Keratinocyte (primary cell): ENCODE measurements around the gene SPATA33. TPM values are rescaled to one million over a fixed set of nuclear protein-coding genes. Genes with fewer than 3 reads are reported as not detected.

Experiments
- DNase-seq: peaks from one replicate; pipeline ENCODE4 v3.0.0-alpha.2; 2011; ENCODE audit warnings: low read depth, missing footprints, low spot score
- FAIRE-seq: peaks from 2 replicates; lab custom pipeline; 2011; peaks lifted over from hg19 to GRCh38; lab: Jason Lieb, UNC
- H2AFZ ChIP-seq: 2 replicates; pipeline ENCODE4 v1.6.0; 2012; ENCODE audit warnings: low read length, control low read depth, inconsistent platforms; ENCODE audit not compliant: control insufficient read depth
- H3K27ac ChIP-seq: 2 replicates; pipeline ENCODE4 v1.5.1; 2011; ENCODE audit warnings: low read length; ENCODE audit not compliant: control insufficient read depth, insufficient read depth
- H3K27me3 ChIP-seq: 3 replicates; pipeline ENCODE4 v1.6.0; 2011; ENCODE audit warnings: low read length; ENCODE audit not compliant: control insufficient read depth, insufficient read depth; ENCODE audit errors: extremely low read depth
- H3K36me3 ChIP-seq, 2 experiments: 2 replicates in 1 of 2; 3 replicates in 1 of 2; pipeline ENCODE4 v1.5.1; 2011; ENCODE audit warnings: low read length in 2 of 2, mild to moderate bottlenecking in 1 of 2; ENCODE audit not compliant: control insufficient read depth in 2 of 2, insufficient read depth in 2 of 2; ENCODE audit errors: extremely low read depth in 1 of 2
- H3K4me1 ChIP-seq: 3 replicates; pipeline ENCODE4 v1.5.1; 2011; ENCODE audit warnings: low read length; ENCODE audit not compliant: control insufficient read depth, insufficient read depth; ENCODE audit errors: extremely low read depth
- H3K4me2 ChIP-seq: 3 replicates; pipeline ENCODE4 v1.6.0; 2011; ENCODE audit warnings: low read depth, low read length; ENCODE audit not compliant: control insufficient read depth, insufficient read depth; ENCODE audit errors: extremely low read depth
- H3K4me3 ChIP-seq, 3 experiments: fragments of 200-600 bp in 1 of 3; sonication (generic) in 1 of 3; 2 replicates in 2 of 3; 3 replicates in 1 of 3; pipeline ENCODE4 v1.5.1; 2011 to 2016; ENCODE audit warnings: low read length in 3 of 3, mild to moderate bottlenecking in 3 of 3, control low read depth in 2 of 3, inconsistent platforms in 1 of 3, low read depth in 1 of 3, mixed read lengths in 1 of 3, mixed run types in 1 of 3, moderate library complexity in 1 of 3; ENCODE audit not compliant: control insufficient read depth in 2 of 3, insufficient read depth in 2 of 3; ENCODE audit errors: extremely low read depth in 1 of 3
- H3K79me2 ChIP-seq: 2 replicates; pipeline ENCODE4 v1.6.0; 2012; ENCODE audit warnings: low read length; ENCODE audit not compliant: control insufficient read depth, insufficient read depth
- H3K9ac ChIP-seq: 3 replicates; pipeline ENCODE4 v1.6.0; 2011; ENCODE audit warnings: low read length; ENCODE audit not compliant: control insufficient read depth, insufficient read depth; ENCODE audit errors: extremely low read depth
- H3K9me1 ChIP-seq: 3 replicates; pipeline ENCODE4 v1.6.0; 2011; ENCODE audit warnings: low read length; ENCODE audit not compliant: control insufficient read depth, insufficient read depth; ENCODE audit errors: extremely low read depth
- H3K9me3 ChIP-seq: 2 replicates; pipeline ENCODE4 v1.5.1; 2012; ENCODE audit warnings: low read depth, low read length; ENCODE audit not compliant: control insufficient read depth
- H4K20me1 ChIP-seq: 3 replicates; pipeline ENCODE4 v1.6.0; 2011; ENCODE audit warnings: low read length; ENCODE audit not compliant: control insufficient read depth, insufficient read depth; ENCODE audit errors: extremely low read depth
- CTCF ChIP-seq, 3 experiments: IDR thresholded peaks in 1 of 3; conservative IDR thresholded peaks in 1 of 3; optimal IDR thresholded peaks in 1 of 3; 2 replicates in 2 of 3; 3 replicates in 1 of 3; pipeline versions ENCODE3 to v1.5.1; 2011; ENCODE audit warnings: low read length in 3 of 3, mild to moderate bottlenecking in 3 of 3, moderate library complexity in 2 of 3, control low read depth in 1 of 3, inconsistent platforms in 1 of 3; ENCODE audit not compliant: insufficient read depth in 2 of 3; ENCODE audit errors: extremely low read depth in 1 of 3
- EZH2 ChIP-seq: IDR thresholded peaks from one replicate; pipeline ENCODE4 v1.6.1; 2012; ENCODE audit warnings: inconsistent platforms, mild to moderate bottlenecking, low read length, moderate library complexity
- dilution Hi-C: fragments of 300-500 bp; cut with MboI; formaldehyde crosslinking; loops from one replicate; pipeline ENCODE4 v1.7.0; 2020; ENCODE audit warnings: low sequenced_read_pairs; ENCODE audit not compliant: extremely low pct_ligation_motif_present
- polyA plus RNA-seq, 5 experiments: library from polyadenylated mRNA; depleted of rRNA in 3 of 5; stranded (reverse) in 3 of 5; stranded (forward) in 1 of 5; unstranded in 1 of 5; fragments of >200 nt; gene quantifications; 1 replicate in 1 of 5; 2 replicates in 3 of 5; 3 replicates in 1 of 5; pipeline versions ENCODE4 v1.2.1 to v1.2.3, GENCODE V29; 2011 to 2012; ENCODE audit warnings: missing spikeins in 2 of 5, low read depth in 1 of 5, low replicate concordance in 1 of 5

SPATA33 gene
- polyA plus RNA-seq, 1 donor (not counting 4 experiments of a cell fraction or from before 2014, with no cell fraction given), result 5.3 TPM

- dilution Hi-C loops, result no loop called here
- H3K4me1 ChIP-seq, result peaks cover 20% of the 10 kb centered on the region
Measured at GRCh38 chr16:89716916-89717687, 59.5 kb downstream of the SPATA33 start.

GRCh38 chr16:89717688-89718505, 60.3 kb downstream of the SPATA33 start:
- H2AFZ ChIP-seq, result no peak overlapping the region
- H3K27me3 ChIP-seq, result no peaks in the 10 kb centered on the region
- H3K4me1 ChIP-seq, result peaks cover 21% of the 10 kb centered on the region
- no peak for TF ChIP-seq EZH2
- no peak for TF ChIP-seq CTCF (optimal IDR thresholded peaks at IDR 0.05 in 1 of 3, IDR thresholded peaks at IDR 0.05 in 1 of 3, conservative IDR thresholded peaks at IDR 0.05 in 1 of 3; ENCODE audit: extremely low read depth in 1 of 3, insufficient read depth in 2 of 3, low read length in 3 of 3)
- H4K20me1 ChIP-seq, result peaks cover 1% of the 10 kb centered on the region
- H3K9me1 ChIP-seq, result no peaks in the 10 kb centered on the region
- FAIRE-seq, result no peak
- no peak overlapping the region for H3K9ac ChIP-seq
- peaks cover 3 to 5% of the 10 kb centered on the region in 2 experiments for H3K36me3 ChIP-seq
- no peak overlapping the region for H3K4me3 ChIP-seq
- H3K9me3 ChIP-seq, result no peaks in the 10 kb centered on the region
- no peak overlapping the region for H3K4me2 ChIP-seq
- no peak for DNase-seq
- dilution Hi-C loops, result no loop called here
- H3K27ac ChIP-seq, result no peak overlapping the region
- peaks cover 9% of the 10 kb centered on the region for H3K79me2 ChIP-seq

More at GRCh38 chr16:89716916-89717687, 59.5 kb downstream of the SPATA33 start:
- no peak for TF ChIP-seq CTCF (optimal IDR thresholded peaks at IDR 0.05 in 1 of 3, IDR thresholded peaks at IDR 0.05 in 1 of 3, conservative IDR thresholded peaks at IDR 0.05 in 1 of 3; ENCODE audit: extremely low read depth in 1 of 3, insufficient read depth in 2 of 3, low read length in 3 of 3)
- no peak for TF ChIP-seq EZH2
- Histone ChIP-seq H3K4me3 (no peak overlapping the region), H3K9me3 (no peaks in the 10 kb centered on the region), H3K4me2 (no peak overlapping the region), H3K27ac (no peak overlapping the region), H2AFZ (no peak overlapping the region), H3K36me3 (peaks cover 3 to 5% of the 10 kb centered on the region in 2 experiments), H3K9me1 (no peaks in the 10 kb centered on the region), H3K79me2 (peaks cover 6% of the 10 kb centered on the region), H3K27me3 (no peaks in the 10 kb centered on the region), H3K9ac (no peak overlapping the region), H4K20me1 (no peaks in the 10 kb centered on the region)
- no peak for DNase-seq
- FAIRE-seq, result no peak

Other genes with a start within 250 kb of the SPATA33 start
- 23.8 to 48.1 TPM (median 30.1 TPM) in 3 replicates for gene ANKRD11, start 167.3 kb upstream of the SPATA33 start, polyA plus RNA-seq
- 43.8 to 59.4 TPM (median 45.2 TPM) in 3 replicates for gene SPG7, start 149.4 kb upstream of the SPATA33 start, polyA plus RNA-seq
- gene RPL13, start 97.2 kb upstream of the SPATA33 start, polyA plus RNA-seq, result 1,741 to 3,736 TPM (median 2,095 TPM) in 3 replicates
- 6.2 to 12.4 TPM (median 9.1 TPM) in 3 replicates for gene CPNE7, start 82.1 kb upstream of the SPATA33 start, polyA plus RNA-seq
- 0.09 to 0.13 TPM in 2 of 3 replicates, not detected in the other for gene DPEP1, start 44.2 kb upstream of the SPATA33 start, polyA plus RNA-seq
- gene CHMP1A, start 128 bp upstream of the SPATA33 start, polyA plus RNA-seq, result 64.1 to 91.7 TPM (median 87.0 TPM) in 3 replicates
- gene CDK10, start 28.9 kb downstream of the SPATA33 start, polyA plus RNA-seq, result 30.6 to 40.1 TPM (median 37.0 TPM) in 3 replicates
- gene SPATA2L, start 43.9 kb downstream of the SPATA33 start, polyA plus RNA-seq, result 1.7 to 3.9 TPM (median 2.8 TPM) in 3 replicates
- 1.6 to 4.0 TPM (median 2.3 TPM) in 3 replicates for gene VPS9D1, start 63.1 kb downstream of the SPATA33 start, polyA plus RNA-seq
- 9.3 to 17.9 TPM (median 11.3 TPM) in 3 replicates for gene ZNF276, start 63.7 kb downstream of the SPATA33 start, polyA plus RNA-seq
- 4.0 to 15.6 TPM (median 11.3 TPM) in 3 replicates for gene FANCA, start 158.8 kb downstream of the SPATA33 start, polyA plus RNA-seq
- gene SPIRE2, start 170.6 kb downstream of the SPATA33 start, polyA plus RNA-seq, result 1.1 to 1.7 TPM (median 1.3 TPM) in 3 replicates
- 92.4 to 103 TPM (median 97.5 TPM) in 3 replicates for gene TCF25, start 215.8 kb downstream of the SPATA33 start, polyA plus RNA-seq